Gastroesophageal sphincter (tissue), 3 donors: Measurements from ENCODE around the gene HS1BP3.

Source experiments
- CTCF ChIP-seq, 4 experiments: fragments of 200-600 bp in 2 of 4; fragments of 450-650 bp in 2 of 4; sonication (generic) in 1 of 4; IDR thresholded peaks; one replicate each; pipeline ENCODE4 v1.5.1; 2017 to 2019; ENCODE audit warnings: antibody characterized with exemption in 4 of 4, mild to moderate bottlenecking in 2 of 4, moderate library complexity in 2 of 4
- POLR2A ChIP-seq, 2 donors: fragments of 450-650 bp; IDR thresholded peaks; one replicate each; pipeline ENCODE4 v1.6.1; 2017; ENCODE audit warnings: antibody characterized with exemption in 2 of 2, mild to moderate bottlenecking in 2 of 2, moderate library complexity in 1 of 2
- POLR2AphosphoS5 ChIP-seq: sonication (generic); formaldehyde crosslinking; IDR thresholded peaks from one replicate; pipeline ENCODE4 v1.6.1; 2017; ENCODE audit warnings: antibody characterized with exemption

- TF ChIP-seq POLR2AphosphoS5: no peak
- no peak for TF ChIP-seq CTCF (IDR thresholded peaks at IDR 0.05)
- no peak for TF ChIP-seq POLR2A (IDR thresholded peaks at IDR 0.05)
Measured at GRCh38 chr2:20624156-20624883, 26.6 kb downstream of the HS1BP3 start.
